GM12878 (cell line): ENCODE measurements around the gene FGF14.

Source experiments
- ATF7 ChIP-seq: fragments of 450-650 bp; IDR thresholded peaks from 2 replicates; pipeline ENCODE4 v1.6.1; 2016; ENCODE audit warnings: low read depth, mild to moderate bottlenecking
- ESRRA ChIP-seq: IDR thresholded peaks from 2 replicates; pipeline ENCODE4 v1.6.1; 2012; ENCODE audit warnings: mild to moderate bottlenecking, low read length, improper control_type of control experiment
- IRF4 ChIP-seq: IDR thresholded peaks from 2 replicates; pipeline ENCODE4 v1.6.1; 2011; ENCODE audit warnings: low read depth, low read length
- KDM1A ChIP-seq: fragments of 200-600 bp; sonication (generic); IDR thresholded peaks from 2 replicates; pipeline ENCODE4 v1.6.1; 2016; ENCODE audit warnings: borderline replicate concordance
- MYC ChIP-seq: IDR thresholded peaks from 2 replicates; pipeline ENCODE4 v1.6.1; 2011; ENCODE audit warnings: mild to moderate bottlenecking, low read length, moderate library complexity, inconsistent platforms; ENCODE audit not compliant: insufficient read depth, insufficient replicate concordance, insufficient read length, severe bottlenecking
- PAX5 ChIP-seq: IDR thresholded peaks from 2 replicates; pipeline ENCODE4 v1.6.1; 2011; ENCODE audit warnings: low read depth, low read length, borderline replicate concordance
- TF ChIP-seq, protein P1 (sequence below): IDR thresholded peaks from 2 replicates; pipeline ENCODE4 v1.6.1; 2012; ENCODE audit warnings: low read depth, low read length, improper control_type of control experiment

DNA sequence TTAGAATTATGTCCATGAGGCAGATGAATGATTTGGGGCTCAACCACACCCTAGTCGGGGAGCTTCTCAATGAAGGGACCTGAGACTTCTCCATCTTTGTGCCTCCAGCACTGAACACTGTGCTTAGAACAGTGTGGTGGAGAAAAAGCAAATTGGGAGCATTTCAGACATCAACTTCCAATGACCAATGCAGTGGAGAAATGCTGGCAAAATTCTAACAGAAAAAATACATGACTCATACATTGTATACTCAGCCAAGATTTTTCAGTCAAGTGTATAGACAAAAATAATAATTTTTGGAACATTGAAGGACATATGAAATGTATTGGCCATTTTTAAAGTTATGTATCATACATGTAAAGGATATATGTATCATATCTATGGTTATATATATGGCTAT lies 134.7 kb downstream of the FGF14 start:
- TF ChIP-seq ATF7 (no peak), KDM1A (no peak), IRF4 (no peak), PAX5 (no peak), MYC (no peak), ESRRA (no peak)
- TF ChIP-seq, protein P1, sequence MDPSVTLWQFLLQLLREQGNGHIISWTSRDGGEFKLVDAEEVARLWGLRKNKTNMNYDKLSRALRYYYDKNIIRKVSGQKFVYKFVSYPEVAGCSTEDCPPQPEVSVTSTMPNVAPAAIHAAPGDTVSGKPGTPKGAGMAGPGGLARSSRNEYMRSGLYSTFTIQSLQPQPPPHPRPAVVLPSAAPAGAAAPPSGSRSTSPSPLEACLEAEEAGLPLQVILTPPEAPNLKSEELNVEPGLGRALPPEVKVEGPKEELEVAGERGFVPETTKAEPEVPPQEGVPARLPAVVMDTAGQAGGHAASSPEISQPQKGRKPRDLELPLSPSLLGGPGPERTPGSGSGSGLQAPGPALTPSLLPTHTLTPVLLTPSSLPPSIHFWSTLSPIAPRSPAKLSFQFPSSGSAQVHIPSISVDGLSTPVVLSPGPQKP, result no peak
